SIG-M5 (cell line): ENCODE results near the gene TSR3.

Source experiments
- DNase-seq: peaks from one replicate; lab custom pipeline; 2025; lab: John Stamatoyannopoulos, UW

TSR3 gene

GRCh38 chr16:1323296-1324239 is 28.1 kb downstream of the TSR3 start:
- no peak for DNase-seq

GRCh38 chr16:1322407-1322806 is 29.3 kb downstream of the TSR3 start:
- DNase-seq: no peak

GRCh38 chr16:1320658-1321240 is 30.9 kb downstream of the TSR3 start:
- DNase-seq: no peak

- DNase-seq: no peak
These were observed 31.6 kb downstream of the TSR3 start for GRCh38 chr16:1320097-1320496.

- no peak for DNase-seq
These were observed 32.6 kb downstream of the TSR3 start for GRCh38 chr16:1319041-1319440.

DNA sequence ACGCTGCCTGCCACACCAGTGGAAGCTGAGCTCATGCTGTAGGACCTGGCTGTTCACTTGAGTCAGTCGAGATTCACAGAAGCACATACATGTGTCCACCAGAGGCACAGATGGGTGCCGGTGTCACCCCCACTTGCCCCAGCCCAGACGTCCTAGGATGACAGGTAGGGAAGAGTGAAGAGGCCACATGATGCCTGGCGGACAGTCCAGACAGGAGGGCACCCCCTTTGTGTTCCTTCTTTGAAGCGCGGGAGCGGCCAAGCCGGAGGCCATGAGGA is 33.5 kb downstream of the TSR3 start:
- no peak for DNase-seq

GRCh38 chr16:1317479-1318267 is 34.0 kb downstream of the TSR3 start:
- DNase-seq: no peak

- no peak for DNase-seq
These were observed 35.7 kb downstream of the TSR3 start for GRCh38 chr16:1316033-1316405.

DNA sequence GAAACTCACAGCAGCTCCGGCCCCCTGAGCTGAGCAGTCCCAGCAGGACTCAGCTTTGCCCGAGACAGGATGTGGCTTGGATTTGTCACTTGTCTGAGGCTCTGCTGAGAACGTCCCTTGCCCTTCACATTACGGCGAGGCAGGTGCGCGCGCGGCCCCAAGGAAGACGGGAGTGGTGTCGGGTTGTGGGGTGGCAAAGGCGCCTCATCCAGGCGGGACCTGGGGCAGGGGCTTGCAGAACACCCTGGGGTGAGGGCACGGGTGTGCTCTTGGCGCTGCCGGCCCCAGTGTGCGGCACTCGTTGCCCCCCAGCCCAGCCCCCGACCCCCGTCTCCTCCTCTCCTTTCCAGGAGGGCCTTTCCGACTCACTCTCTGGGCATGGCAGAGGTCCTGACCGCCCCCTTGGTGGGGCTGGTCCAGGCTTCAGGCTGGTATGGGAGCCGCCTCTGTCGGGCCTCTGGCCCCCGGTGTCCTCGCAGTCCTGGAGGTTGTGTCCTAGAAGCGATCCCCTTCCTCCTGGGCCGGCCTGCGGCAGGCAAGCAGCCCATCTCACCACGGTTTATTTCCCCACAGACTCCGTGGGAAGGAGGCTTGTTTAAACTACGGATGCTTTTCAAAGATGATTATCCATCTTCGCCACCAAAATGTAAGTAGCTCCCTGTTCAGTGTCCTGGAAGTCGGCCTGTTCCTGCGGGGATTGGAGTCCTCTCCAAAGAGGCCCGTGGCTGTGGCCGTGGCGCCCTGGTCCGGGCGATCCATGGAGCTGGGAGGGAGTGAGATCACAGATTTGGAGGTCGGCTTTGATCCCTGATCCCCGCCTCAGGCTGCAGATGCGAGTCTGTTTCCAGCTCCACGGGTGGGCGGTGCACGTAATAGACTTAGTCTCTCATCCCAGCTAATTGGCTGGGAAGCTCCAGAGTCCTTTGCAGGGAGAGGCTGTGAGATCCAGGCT is 36.3 kb downstream of the TSR3 start:
- no peak for DNase-seq

DNA sequence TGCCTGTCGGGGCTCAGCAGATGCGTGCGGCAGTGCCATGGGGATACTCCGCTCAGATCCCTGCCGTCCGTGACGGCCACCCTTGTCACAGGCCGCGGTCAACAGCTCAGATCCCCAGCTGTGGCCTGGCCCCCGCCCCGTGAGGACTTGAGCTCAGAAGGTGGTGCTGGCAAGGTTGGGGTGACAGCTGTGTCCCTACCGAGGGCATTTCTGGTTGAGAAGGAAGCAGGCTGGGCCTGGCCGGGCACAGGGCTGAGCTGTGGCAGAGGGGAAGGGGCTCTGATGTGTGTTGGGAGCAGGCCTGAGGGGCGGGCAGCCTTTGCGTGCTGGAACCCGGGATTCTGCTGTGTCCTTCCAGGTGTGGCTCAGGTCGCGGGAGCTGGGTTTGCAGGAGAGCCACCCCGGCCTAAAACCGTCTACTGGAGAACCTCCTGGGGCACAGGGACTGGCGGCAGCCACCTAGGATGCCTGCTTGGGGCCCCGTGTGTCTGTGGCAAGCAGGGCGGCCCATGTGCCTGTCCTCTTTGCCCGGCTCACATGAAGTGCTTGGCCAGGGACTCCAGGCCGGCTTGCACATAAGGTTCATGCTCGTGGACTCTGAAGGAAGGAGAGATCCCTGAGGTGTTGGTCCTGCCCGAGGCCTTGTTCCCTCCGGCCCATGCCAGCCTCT is 37.1 kb downstream of the TSR3 start:
- DNase-seq: no peak

DNA sequence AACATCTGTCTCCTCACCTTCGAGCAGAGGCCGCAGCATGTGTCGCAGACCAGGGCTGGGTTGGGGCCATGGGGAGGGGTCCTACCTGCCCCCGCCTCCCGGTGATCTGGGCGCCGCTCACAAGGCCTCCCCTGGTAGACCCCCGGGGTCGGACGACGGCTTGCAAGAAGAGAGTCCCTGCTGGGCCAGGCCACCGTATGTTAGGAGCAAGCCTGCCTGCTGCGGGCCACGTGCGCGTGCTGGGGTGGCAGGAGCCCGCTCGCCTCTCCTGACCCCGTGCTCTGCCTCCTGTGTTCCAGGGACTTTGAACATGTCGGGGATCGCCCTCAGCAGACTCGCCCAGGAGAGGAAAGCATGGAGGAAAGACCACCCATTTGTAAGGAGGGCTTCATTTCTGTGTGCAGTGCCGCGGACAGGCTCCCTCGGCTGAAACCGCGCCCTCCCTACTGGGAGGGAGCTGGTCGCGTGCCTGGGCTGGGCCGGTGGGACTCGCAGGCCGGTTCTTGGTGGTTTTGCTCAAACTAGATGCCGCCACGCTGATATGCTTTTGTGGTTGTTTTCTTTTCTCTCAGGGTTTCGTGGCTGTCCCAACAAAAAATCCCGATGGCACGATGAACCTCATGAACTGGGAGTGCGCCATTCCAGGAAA is 37.8 kb downstream of the TSR3 start:
- no peak for DNase-seq

GRCh38 chr16:1312903-1313302 is 38.8 kb downstream of the TSR3 start:
- DNase-seq: no peak

DNA sequence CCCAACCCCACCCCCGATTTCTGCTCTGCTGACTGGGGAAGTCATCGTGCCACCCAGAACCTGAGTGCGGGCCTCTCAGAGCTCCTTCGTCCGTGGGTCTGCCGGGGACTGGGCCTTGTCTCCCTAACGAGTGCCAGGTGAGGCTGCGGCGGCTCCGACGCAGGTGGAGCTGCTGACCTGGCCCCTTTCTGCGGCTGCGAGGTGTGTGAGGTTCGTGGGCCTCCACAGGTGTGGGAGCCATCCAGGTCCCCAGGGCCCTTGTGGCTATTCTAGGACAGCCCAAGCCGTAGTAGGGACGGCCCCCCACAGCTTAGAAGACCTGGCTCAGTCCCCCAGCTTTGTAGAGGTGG is 39.2 kb downstream of the TSR3 start:
- no peak for DNase-seq

DNA sequence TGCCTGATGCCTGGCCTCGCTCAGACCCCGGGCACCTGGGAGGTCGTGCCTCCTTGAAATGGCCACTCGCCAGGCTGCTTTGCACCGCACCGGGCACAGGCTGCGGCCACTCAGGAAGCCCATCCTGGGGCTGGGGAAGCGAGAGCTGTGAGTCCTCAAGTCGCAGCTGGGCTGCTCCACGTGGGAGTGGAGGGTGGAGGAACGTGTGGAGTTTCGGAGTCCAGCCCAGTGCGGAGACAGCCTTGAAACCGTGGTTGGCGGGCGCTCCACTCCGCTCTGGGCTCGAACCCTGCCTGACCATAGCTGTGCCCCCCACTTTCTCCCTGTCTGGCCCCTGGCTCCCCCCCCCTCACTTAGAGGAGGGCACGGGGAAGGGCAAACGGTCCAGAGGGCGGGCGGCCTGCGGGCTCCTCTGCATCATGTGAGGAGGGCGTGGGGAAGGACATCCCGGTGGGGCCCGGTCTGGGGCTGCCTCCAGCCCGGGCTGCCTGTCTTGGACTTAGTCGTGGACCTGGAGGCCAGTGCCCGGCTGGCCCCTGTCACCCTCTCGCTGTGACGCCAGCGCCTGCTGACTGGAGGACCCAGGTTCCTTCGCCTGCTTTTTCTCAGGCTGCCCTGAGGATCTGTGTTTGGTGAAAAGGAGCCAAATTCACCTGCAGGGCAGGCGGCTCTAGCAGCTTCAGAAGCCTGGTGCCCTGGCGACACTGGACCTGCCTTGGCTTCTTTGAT is 39.8 kb downstream of the TSR3 start:
- DNase-seq: no peak

DNA sequence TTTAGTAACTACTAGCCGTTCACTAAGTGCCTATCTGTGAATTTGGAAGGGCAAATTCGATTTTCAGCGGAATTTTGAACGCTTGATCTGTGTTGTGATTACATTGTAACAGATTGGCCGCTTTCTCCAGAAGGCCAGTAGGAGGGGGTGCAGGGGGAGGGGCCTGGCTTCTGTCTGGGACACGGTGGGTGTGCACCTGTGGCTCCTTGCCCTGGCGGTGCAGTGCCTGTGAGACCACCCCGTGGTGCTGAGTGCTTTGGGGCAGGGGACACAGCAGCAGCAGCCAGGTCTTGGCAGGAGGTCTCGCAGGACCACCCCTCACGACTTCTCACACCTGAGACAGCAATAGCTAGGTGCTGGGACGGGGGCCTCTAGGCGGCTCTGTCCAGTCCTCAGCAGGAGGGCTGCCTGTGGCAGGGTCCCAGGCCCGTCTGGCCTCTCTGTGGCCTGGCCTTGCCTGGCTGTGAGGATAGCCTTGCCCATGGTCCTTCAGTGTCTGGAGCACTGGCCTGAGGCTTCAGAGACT is 40.4 kb downstream of the TSR3 start:
- DNase-seq: no peak

DNA sequence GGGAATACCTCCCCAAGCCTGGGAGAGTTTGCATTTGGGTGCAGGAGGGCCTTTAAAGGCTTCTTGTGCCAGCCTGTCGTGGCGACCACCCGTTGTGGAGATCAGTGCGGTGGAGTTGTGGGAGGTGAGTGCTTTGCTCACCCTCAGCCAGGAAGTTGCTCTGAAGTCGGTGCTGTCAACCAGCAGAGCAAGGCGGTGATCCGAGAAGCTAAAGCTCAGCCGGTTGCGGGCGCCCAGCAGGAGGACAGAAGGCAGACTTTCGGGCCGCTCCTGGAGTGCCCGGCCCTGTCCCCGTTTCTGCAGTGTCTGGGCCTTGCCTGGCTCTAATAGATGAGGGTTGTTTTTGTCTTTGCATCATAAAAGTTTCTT is 40.9 kb downstream of the TSR3 start:
- DNase-seq: no peak

DNA sequence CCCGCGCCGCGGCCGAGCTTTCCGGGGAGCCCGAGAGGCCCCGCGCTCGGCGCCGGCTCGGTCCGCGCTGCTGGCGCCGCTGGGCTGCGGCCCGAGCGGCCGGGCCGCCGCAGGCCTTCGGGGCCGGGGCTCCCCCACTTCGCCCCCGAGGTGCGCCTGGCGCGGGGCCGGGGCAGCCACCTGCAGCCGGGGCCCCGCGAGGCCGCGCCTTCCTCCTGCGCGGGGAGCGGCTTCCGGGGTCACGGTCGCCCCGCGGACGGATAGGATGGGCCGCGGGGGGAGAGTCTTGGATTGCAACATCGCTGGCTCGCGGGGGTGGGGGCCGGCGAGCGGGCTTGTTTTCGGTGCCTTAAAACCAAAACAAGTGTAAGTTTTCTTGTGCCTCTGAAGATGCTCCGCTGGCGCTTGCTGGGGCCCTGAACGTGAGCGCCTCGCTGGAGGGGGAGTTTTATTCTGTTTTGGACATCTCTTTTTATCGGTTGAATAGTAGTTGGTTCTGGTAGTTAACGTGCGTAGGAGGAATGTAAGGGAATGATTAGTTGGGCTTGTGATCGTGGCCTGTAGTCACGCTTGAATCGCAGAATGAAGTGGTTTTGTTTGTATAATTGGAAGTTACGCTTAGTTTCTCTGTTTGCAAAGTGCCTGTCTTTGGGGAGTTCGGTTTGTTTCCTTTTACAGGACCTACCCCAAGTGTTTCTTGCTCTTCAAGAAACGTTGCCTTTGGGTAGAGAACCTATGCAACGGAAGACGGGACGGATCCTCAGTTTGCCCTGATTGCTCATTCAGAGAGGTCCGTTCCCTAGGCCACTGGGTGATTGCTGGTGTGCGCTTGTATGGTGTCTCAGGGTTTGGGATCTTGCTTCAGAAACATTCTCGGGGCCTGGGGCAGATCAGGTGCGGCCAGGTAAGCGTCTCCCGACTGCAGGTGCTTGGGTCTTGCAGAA is 41.5 kb downstream of the TSR3 start:
- DNase-seq: no peak

DNA sequence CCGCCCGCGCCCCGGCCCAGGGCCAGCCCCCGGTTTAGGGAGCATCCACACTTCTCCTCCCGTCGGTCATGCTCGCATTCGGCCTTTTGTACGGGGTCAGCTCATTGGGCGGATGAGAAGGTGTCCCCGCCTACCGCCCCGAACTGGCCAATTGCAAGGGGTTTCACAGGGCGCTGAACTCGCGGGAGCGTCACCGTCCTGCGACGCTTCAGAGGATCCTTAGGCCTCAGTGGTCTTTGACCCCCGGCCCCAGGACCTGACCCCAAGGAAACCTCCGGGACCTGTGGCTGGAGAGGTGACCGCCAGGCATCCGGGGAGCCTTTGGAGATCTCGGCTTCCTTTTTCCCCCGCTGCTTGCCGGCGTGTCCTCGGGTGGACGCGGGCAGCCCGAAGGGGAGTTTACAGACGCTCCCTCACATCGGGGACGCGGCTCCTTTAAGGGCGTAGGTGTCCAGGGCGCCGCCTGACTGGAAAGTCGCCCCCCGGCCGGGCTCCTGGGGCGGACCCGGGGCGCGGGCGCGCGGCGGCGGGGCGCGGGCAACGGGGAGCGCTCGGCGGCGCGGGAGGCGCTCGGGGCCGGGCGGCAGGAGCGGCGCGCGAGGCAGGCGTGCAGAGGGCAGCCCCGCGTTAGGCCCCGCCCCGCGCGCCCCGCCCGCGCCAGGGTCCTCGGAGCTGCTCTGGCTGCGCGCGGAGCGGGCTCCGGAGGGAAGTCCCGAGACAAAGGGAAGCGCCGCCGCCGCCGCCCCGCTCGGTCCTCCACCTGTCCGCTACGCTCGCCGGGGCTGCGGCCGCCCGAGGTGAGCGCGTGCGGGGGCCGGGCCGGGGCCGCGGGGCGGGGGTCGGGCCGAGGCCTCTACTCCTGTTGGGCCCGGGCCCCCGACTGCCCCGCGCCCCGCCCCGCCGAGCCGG is 42.4 kb downstream of the TSR3 start, which contains the start of gene UBE2I:
TSS of gene UBE2I (plus strand) at position 660 of the 909 bp plus-strand sequence. CDS start 4,395 bp downstream, outside the sequence.
- peak; percentile 61 for DNase-seq
